Measurements from ENCODE around the gene TRPM3.

TRPM3 gene

DNA sequence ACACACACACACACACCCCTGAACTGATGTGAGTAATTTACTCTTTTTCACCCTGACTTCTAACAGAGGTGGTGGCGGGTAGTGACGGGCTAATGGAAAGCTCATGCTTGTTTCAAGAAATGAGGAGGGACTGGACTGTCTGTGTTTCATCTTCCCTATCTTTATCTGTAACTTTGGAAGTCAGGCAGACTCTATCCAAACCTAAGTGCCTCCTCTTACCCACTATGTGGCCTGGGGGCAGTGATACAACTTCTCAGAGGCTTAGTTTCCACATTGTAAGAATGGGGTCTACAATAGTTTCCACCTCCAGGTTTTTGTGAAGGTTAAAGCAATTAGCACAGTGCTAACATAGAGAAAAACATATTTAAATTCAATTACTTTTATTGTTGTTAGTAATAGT is 5.9 kb upstream of the TRPM3 start:
- H3K79me2 ChIP-seq (ENCODE audit: low read length) = no peaks in the 10 kb centered on the region
- no peak overlapping the region for H3K4me2 ChIP-seq (ENCODE audit: low read length)
- H3K4me1 ChIP-seq (ENCODE audit: low read length) = no peaks in the 10 kb centered on the region
- no peak overlapping the region for H3K4me3 ChIP-seq (ENCODE audit: low read length)
- H3K36me3 ChIP-seq (replicated peaks; ENCODE audit: low read depth, low read length) = no peaks in the 10 kb centered on the region
- no peaks in the 10 kb centered on the region for H3K27me3 ChIP-seq (ENCODE audit: low read depth, low read length)
- H2AFZ ChIP-seq (ENCODE audit: low read depth, low read length) = no peak overlapping the region
- H4K20me1 ChIP-seq (ENCODE audit: insufficient read depth, low read length) = no peaks in the 10 kb centered on the region
- TF ChIP-seq EZH2phosphoT487 (IDR thresholded peaks at IDR 0.05; ENCODE audit: low read depth) = no peak
- TF ChIP-seq, protein P1, sequence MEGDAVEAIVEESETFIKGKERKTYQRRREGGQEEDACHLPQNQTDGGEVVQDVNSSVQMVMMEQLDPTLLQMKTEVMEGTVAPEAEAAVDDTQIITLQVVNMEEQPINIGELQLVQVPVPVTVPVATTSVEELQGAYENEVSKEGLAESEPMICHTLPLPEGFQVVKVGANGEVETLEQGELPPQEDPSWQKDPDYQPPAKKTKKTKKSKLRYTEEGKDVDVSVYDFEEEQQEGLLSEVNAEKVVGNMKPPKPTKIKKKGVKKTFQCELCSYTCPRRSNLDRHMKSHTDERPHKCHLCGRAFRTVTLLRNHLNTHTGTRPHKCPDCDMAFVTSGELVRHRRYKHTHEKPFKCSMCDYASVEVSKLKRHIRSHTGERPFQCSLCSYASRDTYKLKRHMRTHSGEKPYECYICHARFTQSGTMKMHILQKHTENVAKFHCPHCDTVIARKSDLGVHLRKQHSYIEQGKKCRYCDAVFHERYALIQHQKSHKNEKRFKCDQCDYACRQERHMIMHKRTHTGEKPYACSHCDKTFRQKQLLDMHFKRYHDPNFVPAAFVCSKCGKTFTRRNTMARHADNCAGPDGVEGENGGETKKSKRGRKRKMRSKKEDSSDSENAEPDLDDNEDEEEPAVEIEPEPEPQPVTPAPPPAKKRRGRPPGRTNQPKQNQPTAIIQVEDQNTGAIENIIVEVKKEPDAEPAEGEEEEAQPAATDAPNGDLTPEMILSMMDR (IDR thresholded peaks at IDR 0.05; ENCODE audit: low read depth, low read length) = no peak
- H3K9ac ChIP-seq (ENCODE audit: low read length) = no peak overlapping the region
- H3K9me3 ChIP-seq (ENCODE audit: insufficient read depth, low read length) = no peaks in the 10 kb centered on the region
- no peak overlapping the region for H3K27ac ChIP-seq (ENCODE audit: low read length)

DNA sequence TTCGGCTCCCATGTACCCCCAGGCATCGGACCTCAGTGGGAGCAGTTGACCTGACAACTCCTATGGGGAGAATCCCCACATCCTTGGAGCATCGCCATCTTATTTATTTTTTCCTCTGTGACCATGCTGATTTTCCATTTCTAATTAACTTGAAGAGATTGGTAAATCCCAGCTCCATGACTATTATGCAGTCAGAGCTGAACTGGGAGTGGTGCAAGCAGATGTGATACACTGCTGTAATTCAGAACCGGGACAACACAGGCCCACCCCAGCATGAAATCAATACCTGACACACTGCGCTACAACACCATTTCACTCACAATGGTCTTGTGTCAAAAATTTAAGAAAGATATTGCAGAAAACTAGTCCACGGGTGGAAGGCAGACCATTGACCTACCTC is 1.0 kb upstream of the TRPM3 start:
- Histone ChIP-seq H3K27ac (ENCODE audit: low read length) (no peak overlapping the region), H3K79me2 (ENCODE audit: low read length) (no peaks in the 10 kb centered on the region), H2AFZ (ENCODE audit: low read depth, low read length) (no peak overlapping the region), H3K4me1 (ENCODE audit: low read length) (no peaks in the 10 kb centered on the region), H4K20me1 (ENCODE audit: insufficient read depth, low read length) (no peaks in the 10 kb centered on the region), H3K4me3 (ENCODE audit: low read length) (no peak overlapping the region), H3K36me3 (replicated peaks; ENCODE audit: low read depth, low read length) (no peaks in the 10 kb centered on the region), H3K4me2 (ENCODE audit: low read length) (no peak overlapping the region), H3K9me3 (ENCODE audit: insufficient read depth, low read length) (no peaks in the 10 kb centered on the region), H3K9ac (ENCODE audit: low read length) (no peak overlapping the region), H3K27me3 (ENCODE audit: low read depth, low read length) (no peaks in the 10 kb centered on the region)
- TF ChIP-seq EZH2phosphoT487 (IDR thresholded peaks at IDR 0.05; ENCODE audit: low read depth) = no peak
- TF ChIP-seq, protein P1 (IDR thresholded peaks at IDR 0.05; ENCODE audit: low read depth, low read length) = no peak

DNA sequence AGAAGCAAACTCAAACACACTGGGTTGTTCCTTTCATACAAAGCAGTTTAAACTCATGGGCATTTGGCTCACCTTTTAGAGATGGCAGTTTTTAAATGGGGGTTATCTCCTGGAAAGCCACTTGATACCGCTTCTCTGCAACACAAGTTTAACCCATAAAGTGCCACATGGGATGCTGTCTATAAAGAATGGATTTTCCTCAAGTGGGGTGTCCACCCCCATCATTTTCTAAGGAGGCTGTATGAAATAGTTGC is 528 bp upstream of the TRPM3 start:
- TF ChIP-seq EZH2phosphoT487 (IDR thresholded peaks at IDR 0.05; ENCODE audit: low read depth) = no peak
- TF ChIP-seq, protein P1 (IDR thresholded peaks at IDR 0.05; ENCODE audit: low read depth, low read length) = no peak
- Histone ChIP-seq H3K27ac (ENCODE audit: low read length) (no peak overlapping the region), H3K36me3 (replicated peaks; ENCODE audit: low read depth, low read length) (no peaks in the 10 kb centered on the region), H3K4me2 (ENCODE audit: low read length) (no peak overlapping the region), H3K4me3 (ENCODE audit: low read length) (no peak overlapping the region), H4K20me1 (ENCODE audit: insufficient read depth, low read length) (no peaks in the 10 kb centered on the region), H3K27me3 (ENCODE audit: low read depth, low read length) (no peaks in the 10 kb centered on the region), H3K4me1 (ENCODE audit: low read length) (no peaks in the 10 kb centered on the region), H2AFZ (ENCODE audit: low read depth, low read length) (no peak overlapping the region), H3K9ac (ENCODE audit: low read length) (no peak overlapping the region), H3K79me2 (ENCODE audit: low read length) (no peaks in the 10 kb centered on the region), H3K9me3 (ENCODE audit: insufficient read depth, low read length) (no peaks in the 10 kb centered on the region)

GRCh38 chr9:71120501-71121247 is 747 bp downstream of the TRPM3 start:
- Histone ChIP-seq H3K9ac (ENCODE audit: low read length) (no peak overlapping the region), H3K4me3 (ENCODE audit: low read length) (no peak overlapping the region), H3K4me1 (ENCODE audit: low read length) (no peaks in the 10 kb centered on the region), H3K36me3 (replicated peaks; ENCODE audit: low read depth, low read length) (no peaks in the 10 kb centered on the region), H3K9me3 (ENCODE audit: insufficient read depth, low read length) (no peaks in the 10 kb centered on the region), H3K4me2 (ENCODE audit: low read length) (no peak overlapping the region), H4K20me1 (ENCODE audit: insufficient read depth, low read length) (no peaks in the 10 kb centered on the region), H3K27ac (ENCODE audit: low read length) (no peak overlapping the region), H2AFZ (ENCODE audit: low read depth, low read length) (no peak overlapping the region), H3K79me2 (ENCODE audit: low read length) (no peaks in the 10 kb centered on the region), H3K27me3 (ENCODE audit: low read depth, low read length) (no peaks in the 10 kb centered on the region)
- TF ChIP-seq, protein P1 (IDR thresholded peaks at IDR 0.05; ENCODE audit: low read depth, low read length) = no peak
- TF ChIP-seq EZH2phosphoT487 (IDR thresholded peaks at IDR 0.05; ENCODE audit: low read depth) = no peak

All from OCI-LY3 (cell line).